Memory B cell (primary cell): ENCODE results near the gene ADGRV1.
A peak's percentile ranks its signal among the peaks of the same experiment; 100 is the strongest.

Experiments used
- ATAC-seq: fragments of 150-1000 bp; cut with Tn5 transposase; 2 replicates; pipeline ENCODE4 v1.10.0; 2021; ENCODE audit warnings: low read depth, mild to moderate bottlenecking, moderate library complexity
- DNase-seq, 2 donors: peaks; one replicate each; pipeline ENCODE4 v3.0.0; 2022; ENCODE audit warnings: low spot score in 2 of 2
- H3K27ac Mint-ChIP-seq: one replicate; pipeline ENCODE4 v1.8.0; 2022; ENCODE audit warnings: mild to moderate bottlenecking, moderate library complexity, mixed read lengths
- H3K27me3 Mint-ChIP-seq: one replicate; pipeline ENCODE4 v1.8.0; 2022; ENCODE audit warnings: mixed read lengths
- H3K36me3 Mint-ChIP-seq: one replicate; pipeline ENCODE4 v1.8.0; 2022; ENCODE audit warnings: mild to moderate bottlenecking, mixed read lengths
- H3K4me1 Mint-ChIP-seq: one replicate; pipeline ENCODE4 v1.8.0; 2022; ENCODE audit warnings: mixed read lengths
- H3K4me3 Mint-ChIP-seq: one replicate; pipeline ENCODE4 v1.8.0; 2022; ENCODE audit warnings: mild to moderate bottlenecking, moderate library complexity, mixed read lengths
- H3K9me3 Mint-ChIP-seq: one replicate; pipeline ENCODE4 v1.8.0; 2022; ENCODE audit warnings: mixed read lengths

Gene ADGRV1

GRCh38 chr5:90558344-90559192, at the start of gene ADGRV1:
Gene ADGRV1, plus strand, starts transcription at chr5:90558797. Its CDS starts 99 bp downstream, at chr5:90558896.
- DNase-seq = peak in 1 of 2 donors; percentile 18
- Mint-ChIP-seq H3K27ac (peak within 1 kb of the TSS; percentile 24), H3K4me3 (peak within 1 kb of the TSS; percentile 78), H3K27me3 (peaks cover 27% of the 10 kb centered on the region), H3K4me1 (peaks cover 14% of the 10 kb centered on the region), H3K9me3 (no peaks in the 10 kb centered on the region), H3K36me3 (no peaks in the 10 kb centered on the region)
- peak; percentile 70 for ATAC-seq

- DNase-seq (no peak), ATAC-seq (no peak)
- Mint-ChIP-seq H3K27ac (no peak overlapping the region), H3K4me3 (no peak overlapping the region), H3K36me3 (peaks cover 10% of the 10 kb centered on the region), H3K4me1 (peaks cover 3% of the 10 kb centered on the region), H3K27me3 (no peaks in the 10 kb centered on the region), H3K9me3 (no peaks in the 10 kb centered on the region)
Observed at GRCh38 chr5:90510438-90510837, 48.2 kb upstream of the ADGRV1 start.

- Mint-ChIP-seq H3K36me3 (peaks cover 17% of the 10 kb centered on the region), H3K4me1 (peaks cover 8% of the 10 kb centered on the region), H3K27me3 (no peaks in the 10 kb centered on the region), H3K27ac (no peak overlapping the region), H3K4me3 (no peak overlapping the region), H3K9me3 (no peaks in the 10 kb centered on the region)
- no peak for DNase-seq
- ATAC-seq = no peak
Observed at GRCh38 chr5:90514520-90514919, 44.1 kb upstream of the ADGRV1 start.

GRCh38 chr5:90518661-90519060, 39.9 kb upstream of the ADGRV1 start:
- no peak overlapping the region for H3K4me3 Mint-ChIP-seq
- no peaks in the 10 kb centered on the region for H3K27me3 Mint-ChIP-seq
- H3K27ac Mint-ChIP-seq = no peak overlapping the region
- DNase-seq (no peak), ATAC-seq (no peak)
- no peaks in the 10 kb centered on the region for H3K9me3 Mint-ChIP-seq
- peaks cover 34% of the 10 kb centered on the region for H3K36me3 Mint-ChIP-seq
- peaks cover 15% of the 10 kb centered on the region for H3K4me1 Mint-ChIP-seq

GRCh38 chr5:90519081-90519480, 39.5 kb upstream of the ADGRV1 start:
- H3K4me3 Mint-ChIP-seq = no peak overlapping the region
- ATAC-seq = no peak
- no peak overlapping the region for H3K27ac Mint-ChIP-seq
- H3K4me1 Mint-ChIP-seq = peaks cover 15% of the 10 kb centered on the region
- H3K36me3 Mint-ChIP-seq = peaks cover 34% of the 10 kb centered on the region
- H3K27me3 Mint-ChIP-seq = no peaks in the 10 kb centered on the region
- DNase-seq = no peak
- H3K9me3 Mint-ChIP-seq = no peaks in the 10 kb centered on the region

GRCh38 chr5:90528601-90529193, 29.9 kb upstream of the ADGRV1 start:
- DNase-seq (no peak), ATAC-seq (no peak)
- H3K4me3 Mint-ChIP-seq = peak overlapping the region; percentile 99
- peak overlapping the region; percentile 96 for H3K27ac Mint-ChIP-seq
- H3K36me3 Mint-ChIP-seq = peaks cover 10% of the 10 kb centered on the region
- peaks cover 5% of the 10 kb centered on the region for H3K27me3 Mint-ChIP-seq
- H3K4me1 Mint-ChIP-seq = peaks cover 23% of the 10 kb centered on the region
- H3K9me3 Mint-ChIP-seq = no peaks in the 10 kb centered on the region

GRCh38 chr5:90529194-90529938, 29.2 kb upstream of the ADGRV1 start, which contains the start of gene LYSMD3:
Gene LYSMD3, minus strand, starts transcription at chr5:90529584. Its CDS starts 4,295 bp downstream, at chr5:90525289.
- DNase-seq = peak; percentile 91 to 93
- Mint-ChIP-seq H3K27me3 (peaks cover 8% of the 10 kb centered on the region), H3K4me3 (peak within 1 kb of the TSS; percentile 99), H3K4me1 (peaks cover 23% of the 10 kb centered on the region), H3K27ac (peak within 1 kb of the TSS; percentile 96), H3K9me3 (no peaks in the 10 kb centered on the region), H3K36me3 (peaks cover 10% of the 10 kb centered on the region)
- ATAC-seq = peak; percentile 86

GRCh38 chr5:90529939-90530677, 28.5 kb upstream of the ADGRV1 start:
- Mint-ChIP-seq H3K27ac (peak overlapping the region; percentile 96), H3K36me3 (peaks cover 8% of the 10 kb centered on the region), H3K4me1 (peaks cover 21% of the 10 kb centered on the region), H3K4me3 (peak overlapping the region; percentile 99), H3K27me3 (peaks cover 9% of the 10 kb centered on the region), H3K9me3 (no peaks in the 10 kb centered on the region)
- DNase-seq (no peak), ATAC-seq (peak; percentile 54)

- ATAC-seq (no peak), DNase-seq (no peak)
- peaks cover 21% of the 10 kb centered on the region for H3K4me1 Mint-ChIP-seq
- H3K9me3 Mint-ChIP-seq = no peaks in the 10 kb centered on the region
- H3K4me3 Mint-ChIP-seq = peak overlapping the region; percentile 99
- peaks cover 14% of the 10 kb centered on the region for H3K27me3 Mint-ChIP-seq
- H3K36me3 Mint-ChIP-seq = peaks cover 8% of the 10 kb centered on the region
- no peak overlapping the region for H3K27ac Mint-ChIP-seq
Observed at GRCh38 chr5:90530736-90531487, 27.7 kb upstream of the ADGRV1 start.

GRCh38 chr5:90533794-90534193, 24.8 kb upstream of the ADGRV1 start:
- Mint-ChIP-seq H3K36me3 (no peaks in the 10 kb centered on the region), H3K4me1 (peaks cover 2% of the 10 kb centered on the region), H3K9me3 (no peaks in the 10 kb centered on the region), H3K27me3 (peaks cover 15% of the 10 kb centered on the region), H3K27ac (no peak overlapping the region), H3K4me3 (no peak overlapping the region)
- ATAC-seq = no peak
- no peak for DNase-seq

GRCh38 chr5:90534922-90535321, 23.7 kb upstream of the ADGRV1 start:
- Mint-ChIP-seq H3K27me3 (peaks cover 15% of the 10 kb centered on the region), H3K36me3 (no peaks in the 10 kb centered on the region), H3K9me3 (no peaks in the 10 kb centered on the region), H3K4me3 (no peak overlapping the region), H3K4me1 (no peaks in the 10 kb centered on the region), H3K27ac (no peak overlapping the region)
- no peak for ATAC-seq
- DNase-seq = no peak

GRCh38 chr5:90542827-90543519, 15.6 kb upstream of the ADGRV1 start:
- no peak for DNase-seq
- no peaks in the 10 kb centered on the region for H3K36me3 Mint-ChIP-seq
- H3K4me1 Mint-ChIP-seq = no peaks in the 10 kb centered on the region
- H3K27ac Mint-ChIP-seq = no peak overlapping the region
- no peaks in the 10 kb centered on the region for H3K9me3 Mint-ChIP-seq
- peaks cover 9% of the 10 kb centered on the region for H3K27me3 Mint-ChIP-seq
- H3K4me3 Mint-ChIP-seq = no peak overlapping the region
- no peak for ATAC-seq
